Mesendoderm (in vitro differentiated cells): ENCODE data around the gene RBSN.

Source experiments
- DNase-seq: peaks from one replicate; pipeline ENCODE4 v3.0.0; 2013
- H2AK5ac ChIP-seq: 2 replicates; pipeline ENCODE4 v1.6.1; 2013; ENCODE audit warnings: low read length, inconsistent platforms
- H2BK120ac ChIP-seq: 2 replicates; pipeline ENCODE4 v1.6.1; 2013; ENCODE audit warnings: low read depth, mild to moderate bottlenecking, low read length, moderate library complexity, mixed read lengths
- H2BK15ac ChIP-seq: replicated peaks from 2 replicates; pipeline ENCODE4 v1.6.1; 2013; ENCODE audit warnings: low read depth, mild to moderate bottlenecking, moderate library complexity
- H2BK5ac ChIP-seq: 2 replicates; pipeline ENCODE4 v1.6.1; 2013; ENCODE audit warnings: low read length, inconsistent platforms
- H3K18ac ChIP-seq: 2 replicates; pipeline ENCODE4 v1.6.1; 2013; ENCODE audit warnings: mild to moderate bottlenecking, low read length, mixed read lengths
- H3K23ac ChIP-seq: one replicate; pipeline ENCODE4 v1.6.1; 2013; ENCODE audit warnings: low read length
- H3K27ac ChIP-seq: 2 replicates; pipeline ENCODE4 v1.5.1; 2013; ENCODE audit warnings: low read depth, mild to moderate bottlenecking, inconsistent platforms, low read length, moderate library complexity
- H3K27me3 ChIP-seq: 2 replicates; pipeline ENCODE4 v1.6.1; 2013; ENCODE audit warnings: low read length, control low read depth, mild to moderate bottlenecking, inconsistent platforms; ENCODE audit not compliant: insufficient read depth, poor library complexity
- H3K36me3 ChIP-seq: 2 replicates; pipeline ENCODE4 v1.6.1; 2013; ENCODE audit warnings: low read length, inconsistent platforms; ENCODE audit not compliant: control insufficient read depth, insufficient read depth
- H3K4ac ChIP-seq: one replicate; pipeline ENCODE4 v1.6.1; 2013; ENCODE audit warnings: low read depth, mild to moderate bottlenecking, low read length, moderate library complexity
- H3K4me1 ChIP-seq: 2 replicates; pipeline ENCODE4 v1.6.1; 2013; ENCODE audit warnings: low read depth, low read length, inconsistent platforms; ENCODE audit not compliant: control insufficient read depth
- H3K4me2 ChIP-seq: 2 replicates; pipeline ENCODE4 v1.6.1; 2013; ENCODE audit warnings: low read length
- H3K4me3 ChIP-seq: 2 replicates; pipeline ENCODE4 v1.5.1; 2013; ENCODE audit warnings: mild to moderate bottlenecking, low read length
- H3K56ac ChIP-seq: one replicate; pipeline ENCODE4 v1.6.1; 2013; ENCODE audit warnings: low read length
- H3K79me1 ChIP-seq: 2 replicates; pipeline ENCODE4 v1.6.1; 2013; ENCODE audit warnings: low read length, inconsistent platforms
- H3K79me2 ChIP-seq: 2 replicates; pipeline ENCODE4 v1.6.1; 2013; ENCODE audit warnings: mild to moderate bottlenecking, low read length; ENCODE audit not compliant: control insufficient read depth, insufficient read depth
- H3K9ac ChIP-seq: 2 replicates; pipeline ENCODE4 v1.6.1; 2013; ENCODE audit warnings: low read length, inconsistent platforms
- H4K5ac ChIP-seq: one replicate; pipeline ENCODE4 v1.6.1; 2013; ENCODE audit warnings: low read length
- H4K8ac ChIP-seq: one replicate; pipeline ENCODE4 v1.6.1; 2013; ENCODE audit warnings: low read depth, mild to moderate bottlenecking, control low read depth, low read length, moderate library complexity
- WGBS: extraction: QIAGEN DNeasy Blood & Tissue Kit; methylation state at CpG from one replicate; pipeline ENCODE4 v1.1.7; 2013; ENCODE audit warnings: low lambda C conversion rate, missing lambda C conversion rate; ENCODE audit not compliant: insufficient coverage; ENCODE audit errors: extremely low coverage; 5-methylcytosine and 5-hydroxymethylcytosine counted together

Gene RBSN

GRCh38 chr3:15071699-15072098, 27.2 kb downstream of the RBSN start:
- H3K4ac ChIP-seq, result no peak overlapping the region
- H3K4me2 ChIP-seq, result no peak overlapping the region
- H2BK5ac ChIP-seq, result no peak overlapping the region
- H3K18ac ChIP-seq, result no peak overlapping the region
- no CpG with 5 or more reads among the region's 2 CpGs for WGBS
- no peaks in the 10 kb centered on the region for H3K27me3 ChIP-seq
- H3K27ac ChIP-seq, result no peak overlapping the region
- H2BK120ac ChIP-seq, result no peak overlapping the region
- no peak overlapping the region for H3K9ac ChIP-seq
- peaks cover 9% of the 10 kb centered on the region for H3K36me3 ChIP-seq
- H3K23ac ChIP-seq, result no peak overlapping the region
- no peak for DNase-seq
- H2BK15ac ChIP-seq, result no peak overlapping the region
- no peaks in the 10 kb centered on the region for H3K79me1 ChIP-seq
- no peak overlapping the region for H3K56ac ChIP-seq
- no peak overlapping the region for H3K4me3 ChIP-seq
- no peaks in the 10 kb centered on the region for H3K4me1 ChIP-seq
- H2AK5ac ChIP-seq, result no peak overlapping the region
- no peak overlapping the region for H4K5ac ChIP-seq
- H3K79me2 ChIP-seq, result no peaks in the 10 kb centered on the region
- H4K8ac ChIP-seq, result no peak overlapping the region

- no peak overlapping the region for H4K8ac ChIP-seq
- H3K27ac ChIP-seq, result no peak overlapping the region
- no peak overlapping the region for H3K9ac ChIP-seq
- no CpG with 5 or more reads among the region's 1 CpG for WGBS
- no peak overlapping the region for H3K18ac ChIP-seq
- H3K23ac ChIP-seq, result no peak overlapping the region
- no peak overlapping the region for H2BK5ac ChIP-seq
- H3K79me1 ChIP-seq, result no peaks in the 10 kb centered on the region
- DNase-seq, result no peak
- H3K36me3 ChIP-seq, result peaks cover 6% of the 10 kb centered on the region
- no peak overlapping the region for H4K5ac ChIP-seq
- H2BK120ac ChIP-seq, result no peak overlapping the region
- no peak overlapping the region for H2AK5ac ChIP-seq
- no peak overlapping the region for H2BK15ac ChIP-seq
- H3K4me1 ChIP-seq, result no peaks in the 10 kb centered on the region
- H3K4me3 ChIP-seq, result no peak overlapping the region
- peaks cover 5% of the 10 kb centered on the region for H3K79me2 ChIP-seq
- H3K27me3 ChIP-seq, result no peaks in the 10 kb centered on the region
- no peak overlapping the region for H3K4me2 ChIP-seq
- H3K4ac ChIP-seq, result no peak overlapping the region
- H3K56ac ChIP-seq, result no peak overlapping the region
These were observed 29.5 kb downstream of the RBSN start for GRCh38 chr3:15069441-15069840.

GRCh38 chr3:15066467-15066866, 32.5 kb downstream of the RBSN start:
- Histone ChIP-seq H3K18ac (no peak overlapping the region), H2BK5ac (no peak overlapping the region), H3K4me1 (peaks cover 5% of the 10 kb centered on the region), H3K23ac (no peak overlapping the region), H2AK5ac (no peak overlapping the region), H3K27ac (no peak overlapping the region), H3K79me1 (peaks cover 12% of the 10 kb centered on the region), H2BK15ac (no peak overlapping the region), H3K56ac (no peak overlapping the region), H4K5ac (no peak overlapping the region), H3K4me2 (no peak overlapping the region), H4K8ac (no peak overlapping the region), H2BK120ac (no peak overlapping the region), H3K9ac (no peak overlapping the region), H3K4me3 (no peak overlapping the region), H3K36me3 (no peaks in the 10 kb centered on the region), H3K79me2 (peaks cover 20% of the 10 kb centered on the region), H3K4ac (no peak overlapping the region), H3K27me3 (no peaks in the 10 kb centered on the region)
- WGBS, result no CpG with 5 or more reads among the region's 3 CpGs
- DNase-seq, result no peak

- Histone ChIP-seq H3K18ac (no peak overlapping the region), H3K56ac (peak overlapping the region; percentile 2), H3K36me3 (no peaks in the 10 kb centered on the region), H3K4ac (no peak overlapping the region), H3K79me1 (peaks cover 12% of the 10 kb centered on the region), H3K23ac (no peak overlapping the region), H3K27me3 (no peaks in the 10 kb centered on the region), H4K8ac (no peak overlapping the region), H3K79me2 (peaks cover 20% of the 10 kb centered on the region), H3K9ac (peak overlapping the region; percentile 8), H3K4me2 (peak overlapping the region; percentile 30), H3K4me1 (peaks cover 5% of the 10 kb centered on the region), H2BK120ac (no peak overlapping the region), H3K27ac (no peak overlapping the region), H2BK15ac (no peak overlapping the region), H2BK5ac (no peak overlapping the region), H2AK5ac (no peak overlapping the region), H4K5ac (no peak overlapping the region), H3K4me3 (no peak overlapping the region)
- WGBS, result no CpG with 5 or more reads among the region's 16 CpGs
- DNase-seq, result no peak
These were observed 33.4 kb downstream of the RBSN start for GRCh38 chr3:15065550-15066007.

GRCh38 chr3:15064835-15065549, 34.0 kb downstream of the RBSN start, which contains the start of gene MRPS25:
Gene MRPS25 (minus strand): TSS chr3:15065315. CDS start chr3:15065194, 121 bp downstream.
- H3K4me3 ChIP-seq, result peak within 1 kb of the TSS; percentile 83
- peak within 1 kb of the TSS; percentile 72 for H3K23ac ChIP-seq
- peaks cover 5% of the 10 kb centered on the region for H3K4me1 ChIP-seq
- H3K4me2 ChIP-seq, result peak within 1 kb of the TSS; percentile 79
- H2BK5ac ChIP-seq, result peak within 1 kb of the TSS; percentile 54
- WGBS, result no CpG with 5 or more reads among the region's 69 CpGs
- no peak within 1 kb of the TSS for H2AK5ac ChIP-seq
- peaks cover 20% of the 10 kb centered on the region for H3K79me2 ChIP-seq
- H2BK120ac ChIP-seq, result no peak within 1 kb of the TSS
- peaks cover 12% of the 10 kb centered on the region for H3K79me1 ChIP-seq
- no peak within 1 kb of the TSS for H3K27ac ChIP-seq
- peak within 1 kb of the TSS; percentile 94 for H3K9ac ChIP-seq
- H3K4ac ChIP-seq, result peak within 1 kb of the TSS; percentile 56
- peak; percentile 95 for DNase-seq
- no peaks in the 10 kb centered on the region for H3K27me3 ChIP-seq
- H4K5ac ChIP-seq, result no peak within 1 kb of the TSS
- H4K8ac ChIP-seq, result no peak within 1 kb of the TSS
- H3K36me3 ChIP-seq, result no peaks in the 10 kb centered on the region
- peak within 1 kb of the TSS; percentile 98 for H3K56ac ChIP-seq
- H2BK15ac ChIP-seq, result no peak within 1 kb of the TSS
- peak within 1 kb of the TSS; percentile 1 for H3K18ac ChIP-seq
